Bronchial epithelial cell (primary cell): ENCODE measurements around the gene CYP1B1. TPM values are rescaled to one million over a fixed set of nuclear protein-coding genes. Genes with fewer than 3 reads are reported as not detected.

Source experiments
- DNase-seq: peaks from one replicate; pipeline ENCODE4 v3.0.0-alpha.2; 2010; ENCODE audit warnings: low read depth
- FAIRE-seq: peaks from 2 replicates; lab custom pipeline; 2011; peaks lifted over from hg19 to GRCh38; lab: Jason Lieb, UNC
- H3K27me3 ChIP-seq: 2 replicates; pipeline ENCODE4 v1.5.1; 2011; ENCODE audit warnings: low read length; ENCODE audit not compliant: control insufficient read depth, insufficient read depth
- H3K36me3 ChIP-seq: 2 replicates; pipeline ENCODE4 v1.5.1; 2011; ENCODE audit warnings: low read length; ENCODE audit not compliant: control insufficient read depth, insufficient read depth
- H3K4me3 ChIP-seq: 2 replicates; pipeline ENCODE4 v1.5.1; 2011; ENCODE audit warnings: mild to moderate bottlenecking, low read depth, low read length, control low read depth
- CTCF ChIP-seq: IDR thresholded peaks from 2 replicates; pipeline ENCODE4 v1.5.1; 2011; ENCODE audit warnings: mild to moderate bottlenecking, moderate library complexity, low read length, control low read depth, inconsistent platforms; ENCODE audit not compliant: insufficient read depth, severe bottlenecking
- total RNA-seq: library from RNA; depleted of rRNA; stranded (reverse); fragments of >200 nt; gene quantifications from 2 replicates; pipeline ENCODE4 v1.2.1, GENCODE V29; 2014

The CYP1B1 gene
- total RNA-seq, 1 donor from 2014 or later = 5.8 TPM

GRCh38 chr2:38035968-38036367 is 40.0 kb downstream of the CYP1B1 start:
- TF ChIP-seq CTCF = no peak
- FAIRE-seq = no peak
- Histone ChIP-seq H3K36me3 (no peaks in the 10 kb centered on the region), H3K27me3 (no peaks in the 10 kb centered on the region), H3K4me3 (no peak overlapping the region)
- no peak for DNase-seq

- H3K4me3 ChIP-seq = no peak overlapping the region
- FAIRE-seq (no peak), DNase-seq (no peak)
- no peak for TF ChIP-seq CTCF
- H3K36me3 ChIP-seq = no peaks in the 10 kb centered on the region
- H3K27me3 ChIP-seq = no peaks in the 10 kb centered on the region
These were observed 42.3 kb downstream of the CYP1B1 start for GRCh38 chr2:38033646-38034045.

GRCh38 chr2:38032946-38033345 is 43.0 kb downstream of the CYP1B1 start:
- FAIRE-seq = no peak
- Histone ChIP-seq H3K4me3 (no peak overlapping the region), H3K27me3 (no peaks in the 10 kb centered on the region), H3K36me3 (no peaks in the 10 kb centered on the region)
- DNase-seq = no peak
- TF ChIP-seq CTCF = no peak

- H3K4me3 ChIP-seq = no peak overlapping the region
- no peaks in the 10 kb centered on the region for H3K36me3 ChIP-seq
- H3K27me3 ChIP-seq = no peaks in the 10 kb centered on the region
- no peak for DNase-seq
- FAIRE-seq = no peak
- no peak for TF ChIP-seq CTCF
These were observed 45.2 kb downstream of the CYP1B1 start for GRCh38 chr2:38030635-38031355.

- DNase-seq = no peak
- TF ChIP-seq CTCF = no peak
- Histone ChIP-seq H3K4me3 (no peak overlapping the region), H3K36me3 (no peaks in the 10 kb centered on the region), H3K27me3 (no peaks in the 10 kb centered on the region)
- no peak for FAIRE-seq
These were observed 46.4 kb downstream of the CYP1B1 start for GRCh38 chr2:38029512-38029911.

GRCh38 chr2:38028829-38029228 is 47.1 kb downstream of the CYP1B1 start:
- DNase-seq = no peak
- Histone ChIP-seq H3K27me3 (no peaks in the 10 kb centered on the region), H3K36me3 (no peaks in the 10 kb centered on the region), H3K4me3 (no peak overlapping the region)
- no peak for TF ChIP-seq CTCF
- FAIRE-seq = no peak
